ENCODE results near the gene MMP11. TPM values are rescaled to one million over a fixed set of nuclear protein-coding genes. Genes with fewer than 3 reads are reported as not detected.

Gene MMP11
- total and polyA plus RNA-seq, 2 of the 13 experiments (the other 11 are each of a cell fraction or from before 2014, with no cell fraction given), result 8.9 to 28.6 TPM

DNA sequence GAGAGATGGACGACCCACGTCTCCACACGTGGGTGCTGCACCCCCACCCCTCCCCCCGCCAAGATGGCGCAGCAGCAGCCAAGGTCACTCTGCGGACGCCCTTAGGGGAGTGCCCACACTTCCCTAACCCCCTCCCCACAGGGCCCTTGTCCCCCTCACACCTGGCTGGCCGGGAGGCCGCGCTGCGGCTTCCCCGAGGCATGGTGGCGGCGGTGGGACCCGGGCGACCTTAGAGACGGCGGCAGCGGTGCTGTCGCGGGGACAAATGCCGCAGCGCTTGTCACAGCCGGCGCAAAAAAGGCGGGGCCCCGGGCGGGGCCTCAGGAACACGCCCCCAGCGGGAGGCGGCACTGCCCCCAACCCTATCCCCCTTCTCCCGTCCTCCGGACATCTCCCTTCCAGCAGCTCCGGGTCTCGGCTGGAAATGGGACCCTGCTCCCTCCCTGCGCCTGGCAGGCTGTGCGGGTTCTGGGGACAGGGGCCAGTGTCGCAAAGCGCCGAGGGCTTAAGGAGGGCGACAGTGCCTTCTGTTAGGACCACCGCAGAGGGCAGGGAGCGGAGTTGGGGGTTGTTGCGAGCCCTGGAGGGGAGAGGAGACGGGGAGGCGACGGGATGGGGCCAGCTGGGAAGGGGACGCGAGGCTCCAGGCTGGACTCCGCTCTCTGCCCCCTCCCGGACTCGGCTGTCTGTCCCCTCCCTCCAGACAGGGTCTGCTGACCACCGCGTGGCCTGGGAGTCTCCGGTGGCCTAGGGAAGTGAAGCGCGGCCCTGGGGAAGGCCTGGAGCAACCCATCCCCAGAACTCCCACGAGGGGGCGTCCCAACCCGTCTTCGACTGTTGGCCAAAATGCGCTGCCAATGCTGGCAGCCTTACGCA lies 4.7 kb upstream of the MMP11 start, which contains the start of gene CHCHD10 (continued):
- TF ChIP-seq, protein P1, sequence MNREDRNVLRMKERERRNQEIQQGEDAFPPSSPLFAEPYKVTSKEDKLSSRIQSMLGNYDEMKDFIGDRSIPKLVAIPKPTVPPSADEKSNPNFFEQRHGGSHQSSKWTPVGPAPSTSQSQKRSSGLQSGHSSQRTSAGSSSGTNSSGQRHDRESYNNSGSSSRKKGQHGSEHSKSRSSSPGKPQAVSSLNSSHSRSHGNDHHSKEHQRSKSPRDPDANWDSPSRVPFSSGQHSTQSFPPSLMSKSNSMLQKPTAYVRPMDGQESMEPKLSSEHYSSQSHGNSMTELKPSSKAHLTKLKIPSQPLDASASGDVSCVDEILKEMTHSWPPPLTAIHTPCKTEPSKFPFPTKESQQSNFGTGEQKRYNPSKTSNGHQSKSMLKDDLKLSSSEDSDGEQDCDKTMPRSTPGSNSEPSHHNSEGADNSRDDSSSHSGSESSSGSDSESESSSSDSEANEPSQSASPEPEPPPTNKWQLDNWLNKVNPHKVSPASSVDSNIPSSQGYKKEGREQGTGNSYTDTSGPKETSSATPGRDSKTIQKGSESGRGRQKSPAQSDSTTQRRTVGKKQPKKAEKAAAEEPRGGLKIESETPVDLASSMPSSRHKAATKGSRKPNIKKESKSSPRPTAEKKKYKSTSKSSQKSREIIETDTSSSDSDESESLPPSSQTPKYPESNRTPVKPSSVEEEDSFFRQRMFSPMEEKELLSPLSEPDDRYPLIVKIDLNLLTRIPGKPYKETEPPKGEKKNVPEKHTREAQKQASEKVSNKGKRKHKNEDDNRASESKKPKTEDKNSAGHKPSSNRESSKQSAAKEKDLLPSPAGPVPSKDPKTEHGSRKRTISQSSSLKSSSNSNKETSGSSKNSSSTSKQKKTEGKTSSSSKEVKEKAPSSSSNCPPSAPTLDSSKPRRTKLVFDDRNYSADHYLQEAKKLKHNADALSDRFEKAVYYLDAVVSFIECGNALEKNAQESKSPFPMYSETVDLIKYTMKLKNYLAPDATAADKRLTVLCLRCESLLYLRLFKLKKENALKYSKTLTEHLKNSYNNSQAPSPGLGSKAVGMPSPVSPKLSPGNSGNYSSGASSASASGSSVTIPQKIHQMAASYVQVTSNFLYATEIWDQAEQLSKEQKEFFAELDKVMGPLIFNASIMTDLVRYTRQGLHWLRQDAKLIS (CRISPR knock-in tag; IDR thresholded peaks at IDR 0.05), result no peak
- peak; percentile 56; the same call in 1 of the 2 replicates for TF ChIP-seq IRF2 (CRISPR knock-in tag; IDR thresholded peaks at IDR 0.05)
- peak; percentile 91 for TF ChIP-seq ZNF431 (CRISPR knock-in tag; IDR thresholded peaks at IDR 0.05; ENCODE audit: borderline replicate concordance, low read depth)
- TF ChIP-seq, protein P2, sequence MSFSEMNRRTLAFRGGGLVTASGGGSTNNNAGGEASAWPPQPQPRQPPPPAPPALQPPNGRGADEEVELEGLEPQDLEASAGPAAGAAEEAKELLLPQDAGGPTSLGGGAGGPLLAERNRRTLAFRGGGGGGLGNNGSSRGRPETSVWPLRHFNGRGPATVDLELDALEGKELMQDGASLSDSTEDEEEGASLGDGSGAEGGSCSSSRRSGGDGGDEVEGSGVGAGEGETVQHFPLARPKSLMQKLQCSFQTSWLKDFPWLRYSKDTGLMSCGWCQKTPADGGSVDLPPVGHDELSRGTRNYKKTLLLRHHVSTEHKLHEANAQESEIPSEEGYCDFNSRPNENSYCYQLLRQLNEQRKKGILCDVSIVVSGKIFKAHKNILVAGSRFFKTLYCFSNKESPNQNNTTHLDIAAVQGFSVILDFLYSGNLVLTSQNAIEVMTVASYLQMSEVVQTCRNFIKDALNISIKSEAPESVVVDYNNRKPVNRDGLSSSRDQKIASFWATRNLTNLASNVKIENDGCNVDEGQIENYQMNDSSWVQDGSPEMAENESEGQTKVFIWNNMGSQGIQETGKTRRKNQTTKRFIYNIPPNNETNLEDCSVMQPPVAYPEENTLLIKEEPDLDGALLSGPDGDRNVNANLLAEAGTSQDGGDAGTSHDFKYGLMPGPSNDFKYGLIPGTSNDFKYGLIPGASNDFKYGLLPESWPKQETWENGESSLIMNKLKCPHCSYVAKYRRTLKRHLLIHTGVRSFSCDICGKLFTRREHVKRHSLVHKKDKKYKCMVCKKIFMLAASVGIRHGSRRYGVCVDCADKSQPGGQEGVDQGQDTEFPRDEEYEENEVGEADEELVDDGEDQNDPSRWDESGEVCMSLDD (CRISPR knock-in tag; IDR thresholded peaks at IDR 0.05; ENCODE audit: borderline replicate concordance), result peak; percentile 81
- no peak for TF ChIP-seq U2AF1 (optimal IDR thresholded peaks at IDR 0.05; ENCODE audit: low read depth, low read length)
- no peak for TF ChIP-seq REXO4 (CRISPR knock-in tag; IDR thresholded peaks at IDR 0.05; ENCODE audit: borderline replicate concordance)
- TF ChIP-seq, protein P3, sequence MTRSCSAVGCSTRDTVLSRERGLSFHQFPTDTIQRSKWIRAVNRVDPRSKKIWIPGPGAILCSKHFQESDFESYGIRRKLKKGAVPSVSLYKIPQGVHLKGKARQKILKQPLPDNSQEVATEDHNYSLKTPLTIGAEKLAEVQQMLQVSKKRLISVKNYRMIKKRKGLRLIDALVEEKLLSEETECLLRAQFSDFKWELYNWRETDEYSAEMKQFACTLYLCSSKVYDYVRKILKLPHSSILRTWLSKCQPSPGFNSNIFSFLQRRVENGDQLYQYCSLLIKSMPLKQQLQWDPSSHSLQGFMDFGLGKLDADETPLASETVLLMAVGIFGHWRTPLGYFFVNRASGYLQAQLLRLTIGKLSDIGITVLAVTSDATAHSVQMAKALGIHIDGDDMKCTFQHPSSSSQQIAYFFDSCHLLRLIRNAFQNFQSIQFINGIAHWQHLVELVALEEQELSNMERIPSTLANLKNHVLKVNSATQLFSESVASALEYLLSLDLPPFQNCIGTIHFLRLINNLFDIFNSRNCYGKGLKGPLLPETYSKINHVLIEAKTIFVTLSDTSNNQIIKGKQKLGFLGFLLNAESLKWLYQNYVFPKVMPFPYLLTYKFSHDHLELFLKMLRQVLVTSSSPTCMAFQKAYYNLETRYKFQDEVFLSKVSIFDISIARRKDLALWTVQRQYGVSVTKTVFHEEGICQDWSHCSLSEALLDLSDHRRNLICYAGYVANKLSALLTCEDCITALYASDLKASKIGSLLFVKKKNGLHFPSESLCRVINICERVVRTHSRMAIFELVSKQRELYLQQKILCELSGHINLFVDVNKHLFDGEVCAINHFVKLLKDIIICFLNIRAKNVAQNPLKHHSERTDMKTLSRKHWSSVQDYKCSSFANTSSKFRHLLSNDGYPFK (CRISPR knock-in tag; IDR thresholded peaks at IDR 0.05; ENCODE audit: borderline replicate concordance), result peak; percentile 46; the same call in 1 of the 2 replicates
- no peak for TF ChIP-seq ZSCAN30 (CRISPR knock-in tag; IDR thresholded peaks at IDR 0.05)
- no peak for TF ChIP-seq HHEX (CRISPR knock-in tag; IDR thresholded peaks at IDR 0.05)
- TF ChIP-seq, protein P4, sequence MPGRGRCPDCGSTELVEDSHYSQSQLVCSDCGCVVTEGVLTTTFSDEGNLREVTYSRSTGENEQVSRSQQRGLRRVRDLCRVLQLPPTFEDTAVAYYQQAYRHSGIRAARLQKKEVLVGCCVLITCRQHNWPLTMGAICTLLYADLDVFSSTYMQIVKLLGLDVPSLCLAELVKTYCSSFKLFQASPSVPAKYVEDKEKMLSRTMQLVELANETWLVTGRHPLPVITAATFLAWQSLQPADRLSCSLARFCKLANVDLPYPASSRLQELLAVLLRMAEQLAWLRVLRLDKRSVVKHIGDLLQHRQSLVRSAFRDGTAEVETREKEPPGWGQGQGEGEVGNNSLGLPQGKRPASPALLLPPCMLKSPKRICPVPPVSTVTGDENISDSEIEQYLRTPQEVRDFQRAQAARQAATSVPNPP (CRISPR knock-in tag; IDR thresholded peaks at IDR 0.05), result peak; percentile 83; the same call in 1 of the 2 replicates
- TF ChIP-seq CEBPG (CRISPR knock-in tag; IDR thresholded peaks at IDR 0.05), result no peak
- peak; percentile 75; the same call in 1 of the 2 replicates for TF ChIP-seq MAF1 (CRISPR knock-in tag; IDR thresholded peaks at IDR 0.05; ENCODE audit: borderline replicate concordance)
- no peak for TF ChIP-seq PHF5A (CRISPR knock-in tag; IDR thresholded peaks at IDR 0.05; ENCODE audit: low read depth, unreplicated experiment)
- TF ChIP-seq AGO2 (optimal IDR thresholded peaks at IDR 0.05; ENCODE audit: low read depth, low read length), result peak; percentile 63
- 0 out of 2 replicates have a peak, but pooled peaks have one; percentile 18 for TF ChIP-seq KAT8 (CRISPR knock-in tag; IDR thresholded peaks at IDR 0.05)
- no peak for TF ChIP-seq POGZ (CRISPR knock-in tag; IDR thresholded peaks at IDR 0.05)
